Measurements from ENCODE around the gene ZNF425. TPM values are rescaled to one million over a fixed set of nuclear protein-coding genes. Genes with fewer than 3 reads are reported as not detected.

ZNF425 gene
- total and polyA plus RNA-seq, 9 of the 15 experiments (the other 6 are each of a cell fraction or from before 2014, with no cell fraction given) = 0.03 to 0.89 (median 0.54) TPM

DNA sequence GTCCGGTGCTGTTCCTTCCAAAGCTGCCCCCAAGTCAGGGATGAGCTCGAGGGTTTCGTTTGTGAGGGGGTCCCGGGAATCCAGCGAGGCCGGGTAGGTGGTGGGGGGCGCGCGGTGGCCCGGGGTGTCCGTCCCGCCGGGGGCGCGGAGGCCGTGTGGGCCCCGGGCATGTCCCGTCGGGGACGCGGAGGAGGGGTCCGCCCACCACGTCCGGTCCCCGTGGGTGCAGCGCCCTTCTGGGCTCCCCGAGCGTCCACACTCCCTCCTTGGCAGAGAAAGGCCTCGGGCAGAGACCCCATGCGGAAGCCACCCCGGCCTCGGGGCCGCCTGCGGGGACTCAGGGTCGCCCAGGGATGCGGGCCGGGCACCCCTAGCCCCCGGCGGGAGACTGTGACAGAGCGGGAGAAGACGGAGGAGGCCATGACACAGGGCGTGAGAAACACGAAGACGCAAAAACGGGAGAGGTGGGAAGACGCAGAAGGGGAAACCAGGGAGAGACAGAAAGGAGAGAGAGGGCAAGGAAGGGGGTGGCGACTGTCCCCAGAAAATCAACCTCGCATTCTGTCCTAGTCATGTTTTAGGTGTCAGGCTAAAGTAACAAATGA lies 640 bp upstream of the ZNF425 start (continued):
- TF ChIP-seq, protein P1, sequence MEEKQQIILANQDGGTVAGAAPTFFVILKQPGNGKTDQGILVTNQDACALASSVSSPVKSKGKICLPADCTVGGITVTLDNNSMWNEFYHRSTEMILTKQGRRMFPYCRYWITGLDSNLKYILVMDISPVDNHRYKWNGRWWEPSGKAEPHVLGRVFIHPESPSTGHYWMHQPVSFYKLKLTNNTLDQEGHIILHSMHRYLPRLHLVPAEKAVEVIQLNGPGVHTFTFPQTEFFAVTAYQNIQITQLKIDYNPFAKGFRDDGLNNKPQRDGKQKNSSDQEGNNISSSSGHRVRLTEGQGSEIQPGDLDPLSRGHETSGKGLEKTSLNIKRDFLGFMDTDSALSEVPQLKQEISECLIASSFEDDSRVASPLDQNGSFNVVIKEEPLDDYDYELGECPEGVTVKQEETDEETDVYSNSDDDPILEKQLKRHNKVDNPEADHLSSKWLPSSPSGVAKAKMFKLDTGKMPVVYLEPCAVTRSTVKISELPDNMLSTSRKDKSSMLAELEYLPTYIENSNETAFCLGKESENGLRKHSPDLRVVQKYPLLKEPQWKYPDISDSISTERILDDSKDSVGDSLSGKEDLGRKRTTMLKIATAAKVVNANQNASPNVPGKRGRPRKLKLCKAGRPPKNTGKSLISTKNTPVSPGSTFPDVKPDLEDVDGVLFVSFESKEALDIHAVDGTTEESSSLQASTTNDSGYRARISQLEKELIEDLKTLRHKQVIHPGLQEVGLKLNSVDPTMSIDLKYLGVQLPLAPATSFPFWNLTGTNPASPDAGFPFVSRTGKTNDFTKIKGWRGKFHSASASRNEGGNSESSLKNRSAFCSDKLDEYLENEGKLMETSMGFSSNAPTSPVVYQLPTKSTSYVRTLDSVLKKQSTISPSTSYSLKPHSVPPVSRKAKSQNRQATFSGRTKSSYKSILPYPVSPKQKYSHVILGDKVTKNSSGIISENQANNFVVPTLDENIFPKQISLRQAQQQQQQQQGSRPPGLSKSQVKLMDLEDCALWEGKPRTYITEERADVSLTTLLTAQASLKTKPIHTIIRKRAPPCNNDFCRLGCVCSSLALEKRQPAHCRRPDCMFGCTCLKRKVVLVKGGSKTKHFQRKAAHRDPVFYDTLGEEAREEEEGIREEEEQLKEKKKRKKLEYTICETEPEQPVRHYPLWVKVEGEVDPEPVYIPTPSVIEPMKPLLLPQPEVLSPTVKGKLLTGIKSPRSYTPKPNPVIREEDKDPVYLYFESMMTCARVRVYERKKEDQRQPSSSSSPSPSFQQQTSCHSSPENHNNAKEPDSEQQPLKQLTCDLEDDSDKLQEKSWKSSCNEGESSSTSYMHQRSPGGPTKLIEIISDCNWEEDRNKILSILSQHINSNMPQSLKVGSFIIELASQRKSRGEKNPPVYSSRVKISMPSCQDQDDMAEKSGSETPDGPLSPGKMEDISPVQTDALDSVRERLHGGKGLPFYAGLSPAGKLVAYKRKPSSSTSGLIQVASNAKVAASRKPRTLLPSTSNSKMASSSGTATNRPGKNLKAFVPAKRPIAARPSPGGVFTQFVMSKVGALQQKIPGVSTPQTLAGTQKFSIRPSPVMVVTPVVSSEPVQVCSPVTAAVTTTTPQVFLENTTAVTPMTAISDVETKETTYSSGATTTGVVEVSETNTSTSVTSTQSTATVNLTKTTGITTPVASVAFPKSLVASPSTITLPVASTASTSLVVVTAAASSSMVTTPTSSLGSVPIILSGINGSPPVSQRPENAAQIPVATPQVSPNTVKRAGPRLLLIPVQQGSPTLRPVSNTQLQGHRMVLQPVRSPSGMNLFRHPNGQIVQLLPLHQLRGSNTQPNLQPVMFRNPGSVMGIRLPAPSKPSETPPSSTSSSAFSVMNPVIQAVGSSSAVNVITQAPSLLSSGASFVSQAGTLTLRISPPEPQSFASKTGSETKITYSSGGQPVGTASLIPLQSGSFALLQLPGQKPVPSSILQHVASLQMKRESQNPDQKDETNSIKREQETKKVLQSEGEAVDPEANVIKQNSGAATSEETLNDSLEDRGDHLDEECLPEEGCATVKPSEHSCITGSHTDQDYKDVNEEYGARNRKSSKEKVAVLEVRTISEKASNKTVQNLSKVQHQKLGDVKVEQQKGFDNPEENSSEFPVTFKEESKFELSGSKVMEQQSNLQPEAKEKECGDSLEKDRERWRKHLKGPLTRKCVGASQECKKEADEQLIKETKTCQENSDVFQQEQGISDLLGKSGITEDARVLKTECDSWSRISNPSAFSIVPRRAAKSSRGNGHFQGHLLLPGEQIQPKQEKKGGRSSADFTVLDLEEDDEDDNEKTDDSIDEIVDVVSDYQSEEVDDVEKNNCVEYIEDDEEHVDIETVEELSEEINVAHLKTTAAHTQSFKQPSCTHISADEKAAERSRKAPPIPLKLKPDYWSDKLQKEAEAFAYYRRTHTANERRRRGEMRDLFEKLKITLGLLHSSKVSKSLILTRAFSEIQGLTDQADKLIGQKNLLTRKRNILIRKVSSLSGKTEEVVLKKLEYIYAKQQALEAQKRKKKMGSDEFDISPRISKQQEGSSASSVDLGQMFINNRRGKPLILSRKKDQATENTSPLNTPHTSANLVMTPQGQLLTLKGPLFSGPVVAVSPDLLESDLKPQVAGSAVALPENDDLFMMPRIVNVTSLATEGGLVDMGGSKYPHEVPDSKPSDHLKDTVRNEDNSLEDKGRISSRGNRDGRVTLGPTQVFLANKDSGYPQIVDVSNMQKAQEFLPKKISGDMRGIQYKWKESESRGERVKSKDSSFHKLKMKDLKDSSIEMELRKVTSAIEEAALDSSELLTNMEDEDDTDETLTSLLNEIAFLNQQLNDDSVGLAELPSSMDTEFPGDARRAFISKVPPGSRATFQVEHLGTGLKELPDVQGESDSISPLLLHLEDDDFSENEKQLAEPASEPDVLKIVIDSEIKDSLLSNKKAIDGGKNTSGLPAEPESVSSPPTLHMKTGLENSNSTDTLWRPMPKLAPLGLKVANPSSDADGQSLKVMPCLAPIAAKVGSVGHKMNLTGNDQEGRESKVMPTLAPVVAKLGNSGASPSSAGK (IDR thresholded peaks at IDR 0.05) = peak; percentile 93
- no peak for TF ChIP-seq PTRF (tag; IDR thresholded peaks at IDR 0.05)
- no peak for TF ChIP-seq ZNF324 (CRISPR knock-in tag; IDR thresholded peaks at IDR 0.05)
- 0 out of 2 replicates have a peak, but pooled peaks have one; percentile 48 for TF ChIP-seq RFX7 (CRISPR knock-in tag; IDR thresholded peaks at IDR 0.05)
- TF ChIP-seq ZNF253 (CRISPR knock-in tag; conservative IDR thresholded peaks at IDR 0.05) = no peak
- no peak for TF ChIP-seq DNMT1 (IDR thresholded peaks at IDR 0.05)
- no peak for TF ChIP-seq ZNF174 (CRISPR knock-in tag; IDR thresholded peaks at IDR 0.05)
- TF ChIP-seq ZNF311 (CRISPR knock-in tag; IDR thresholded peaks at IDR 0.05) = no peak
- TF ChIP-seq MTA3 (IDR thresholded peaks at IDR 0.05; ENCODE audit: borderline replicate concordance) = no peak
- TF ChIP-seq ARID1B (IDR thresholded peaks at IDR 0.05) = no peak
- TF ChIP-seq SMC3 (conservative IDR thresholded peaks at IDR 0.05; ENCODE audit: insufficient read depth, low read depth, low read length) = no peak
- TF ChIP-seq ZBTB7A (IDR thresholded peaks at IDR 0.05; ENCODE audit: borderline replicate concordance, control insufficient read depth, low read depth, low read length) = peak; percentile 85
- no peak for TF ChIP-seq BCL6 (CRISPR knock-in tag; IDR thresholded peaks at IDR 0.05)
- TF ChIP-seq SRSF9 (IDR thresholded peaks at IDR 0.05; ENCODE audit: borderline replicate concordance, low read depth, low read length) = no peak
- no peak for TF ChIP-seq ZNF384 (IDR thresholded peaks at IDR 0.05; ENCODE audit: low read depth, low read length)
- no peak for TF ChIP-seq ZNF507 (tag; conservative IDR thresholded peaks at IDR 0.05)
- TF ChIP-seq, protein P2, sequence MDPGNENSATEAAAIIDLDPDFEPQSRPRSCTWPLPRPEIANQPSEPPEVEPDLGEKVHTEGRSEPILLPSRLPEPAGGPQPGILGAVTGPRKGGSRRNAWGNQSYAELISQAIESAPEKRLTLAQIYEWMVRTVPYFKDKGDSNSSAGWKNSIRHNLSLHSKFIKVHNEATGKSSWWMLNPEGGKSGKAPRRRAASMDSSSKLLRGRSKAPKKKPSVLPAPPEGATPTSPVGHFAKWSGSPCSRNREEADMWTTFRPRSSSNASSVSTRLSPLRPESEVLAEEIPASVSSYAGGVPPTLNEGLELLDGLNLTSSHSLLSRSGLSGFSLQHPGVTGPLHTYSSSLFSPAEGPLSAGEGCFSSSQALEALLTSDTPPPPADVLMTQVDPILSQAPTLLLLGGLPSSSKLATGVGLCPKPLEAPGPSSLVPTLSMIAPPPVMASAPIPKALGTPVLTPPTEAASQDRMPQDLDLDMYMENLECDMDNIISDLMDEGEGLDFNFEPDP (CRISPR knock-in tag; IDR thresholded peaks at IDR 0.05) = no peak
- no peak for TF ChIP-seq ZBED1 (IDR thresholded peaks at IDR 0.05)

Measured in K562 (cell line).